Neural cell (in vitro differentiated cells): Measurements from ENCODE around the gene ADAMTS19.

Source experiments
- CTCF ChIP-seq: fragments of 450-650 bp; IDR thresholded peaks from 2 replicates; pipeline ENCODE4 v1.5.1; 2014; ENCODE audit warnings: antibody characterized with exemption, mild to moderate bottlenecking, moderate library complexity; ENCODE audit not compliant: poor library complexity, severe bottlenecking
- EZH2 ChIP-seq: fragments of 200-600, 300-800 bp; shearing (Covaris generic), sonication (generic); IDR thresholded peaks from 2 replicates; pipeline ENCODE4 v1.6.1; 2014; ENCODE audit warnings: antibody characterized with exemption, low read length, borderline replicate concordance, mild to moderate bottlenecking; ENCODE audit not compliant: insufficient read depth, poor library complexity, severe bottlenecking
- MXI1 ChIP-seq: fragments of 450-650 bp; conservative IDR thresholded peaks from 2 replicates; pipeline ENCODE4 v1.6.1; 2014; ENCODE audit warnings: antibody characterized with exemption, mild to moderate bottlenecking; ENCODE audit not compliant: poor library complexity, severe bottlenecking
- POLR2AphosphoS5 ChIP-seq: IDR thresholded peaks from 2 replicates; pipeline ENCODE4 v1.6.1; 2012
- RAD21 ChIP-seq: fragments of 450-650 bp; conservative IDR thresholded peaks from 2 replicates; pipeline ENCODE4 v1.6.1; 2014; ENCODE audit warnings: antibody characterized with exemption, mild to moderate bottlenecking, moderate library complexity

GRCh38 chr5:129661366-129662035, 201.4 kb downstream of the ADAMTS19 start:
- TF ChIP-seq CTCF (no peak), RAD21 (no peak), EZH2 (no peak), MXI1 (no peak), POLR2AphosphoS5 (no peak)
